Stimulated activated naive CD8-positive, alpha-beta T cell treated with anti-CD3 and anti-CD28 coated beads, Interleukin-15, amount 100 ng/mL, for 72 hours (primary cell): Measurements from ENCODE around the gene SEC16A.

Experiments used
- ATAC-seq: fragments of 150-1000 bp; cut with Tn5 transposase; 2 replicates; pipeline ENCODE4 v1.10.0; 2021; ENCODE audit warnings: mild to moderate bottlenecking, moderate library complexity
- DNase-seq, 2 donors: peaks; one replicate each; pipeline ENCODE4 v3.0.0; 2021 to 2022
- H3K27ac Mint-ChIP-seq, 2 donors: one replicate each; pipeline ENCODE4 v1.8.0; 2022; ENCODE audit warnings: mild to moderate bottlenecking in 2 of 2, mixed read lengths in 2 of 2, moderate library complexity in 2 of 2
- H3K27me3 Mint-ChIP-seq: one replicate; pipeline ENCODE4 v1.8.0; 2022; ENCODE audit warnings: mixed read lengths
- H3K4me1 Mint-ChIP-seq: one replicate; pipeline ENCODE4 v1.8.0; 2022; ENCODE audit warnings: mild to moderate bottlenecking, mixed read lengths
- H3K4me3 Mint-ChIP-seq, 2 donors: one replicate each; pipeline ENCODE4 v1.8.0; 2022; ENCODE audit warnings: mild to moderate bottlenecking in 2 of 2, mixed read lengths in 2 of 2, moderate library complexity in 1 of 2
- H3K9me3 Mint-ChIP-seq, 2 donors: one replicate each; pipeline ENCODE4 v1.8.0; 2022; ENCODE audit warnings: mixed read lengths in 2 of 2

The SEC16A gene

DNA sequence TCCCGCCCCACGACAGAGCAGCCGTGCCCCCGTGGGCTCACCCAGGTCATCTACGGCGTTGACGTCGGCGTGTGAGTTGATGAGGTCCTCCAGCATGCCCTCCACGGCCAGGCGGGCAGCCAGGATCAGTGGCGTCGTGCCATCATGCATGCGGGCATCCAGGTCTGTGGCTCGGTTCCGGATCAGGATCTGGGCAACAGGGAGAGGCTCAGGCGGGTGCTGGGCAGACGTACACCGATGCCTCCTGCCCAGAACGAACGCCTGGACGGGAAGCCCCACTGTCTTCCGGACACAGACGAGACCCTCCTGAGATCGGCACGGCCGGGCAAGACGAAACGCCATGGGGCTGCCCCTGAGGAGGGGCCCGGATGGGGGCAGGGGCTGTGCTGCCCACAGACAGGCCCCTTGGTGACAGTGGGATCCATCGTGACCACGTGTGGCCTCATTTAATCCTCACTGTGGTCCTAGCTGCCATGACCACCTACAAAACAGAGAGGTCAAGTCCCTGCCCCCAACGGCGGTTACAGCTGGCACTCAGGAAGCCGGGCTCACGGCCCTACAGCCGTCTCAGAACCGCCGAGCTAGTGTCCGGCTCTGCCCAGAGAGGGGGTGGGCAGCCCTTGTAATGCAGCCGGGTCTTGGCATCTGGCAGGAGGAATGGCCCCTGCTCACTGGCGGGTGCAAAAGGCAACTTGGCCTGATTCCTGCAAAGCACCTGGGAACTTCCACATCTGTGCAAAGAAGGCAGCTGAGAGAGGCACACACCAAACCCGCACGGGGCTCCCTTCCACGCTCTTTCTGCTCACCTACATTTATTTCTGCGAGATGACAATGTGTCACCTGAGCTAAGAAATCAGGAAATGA, 16.5 kb upstream of the SEC16A start:
- no peak for ATAC-seq
- no peak overlapping the region for H3K4me3 Mint-ChIP-seq
- DNase-seq, result no peak
- H3K9me3 Mint-ChIP-seq, result no peaks in the 10 kb centered on the region
- H3K27me3 Mint-ChIP-seq, result no peaks in the 10 kb centered on the region
- H3K27ac Mint-ChIP-seq, result peak overlapping the region in 1 of 2 donors; percentile 71
- H3K4me1 Mint-ChIP-seq, result no peaks in the 10 kb centered on the region

DNA sequence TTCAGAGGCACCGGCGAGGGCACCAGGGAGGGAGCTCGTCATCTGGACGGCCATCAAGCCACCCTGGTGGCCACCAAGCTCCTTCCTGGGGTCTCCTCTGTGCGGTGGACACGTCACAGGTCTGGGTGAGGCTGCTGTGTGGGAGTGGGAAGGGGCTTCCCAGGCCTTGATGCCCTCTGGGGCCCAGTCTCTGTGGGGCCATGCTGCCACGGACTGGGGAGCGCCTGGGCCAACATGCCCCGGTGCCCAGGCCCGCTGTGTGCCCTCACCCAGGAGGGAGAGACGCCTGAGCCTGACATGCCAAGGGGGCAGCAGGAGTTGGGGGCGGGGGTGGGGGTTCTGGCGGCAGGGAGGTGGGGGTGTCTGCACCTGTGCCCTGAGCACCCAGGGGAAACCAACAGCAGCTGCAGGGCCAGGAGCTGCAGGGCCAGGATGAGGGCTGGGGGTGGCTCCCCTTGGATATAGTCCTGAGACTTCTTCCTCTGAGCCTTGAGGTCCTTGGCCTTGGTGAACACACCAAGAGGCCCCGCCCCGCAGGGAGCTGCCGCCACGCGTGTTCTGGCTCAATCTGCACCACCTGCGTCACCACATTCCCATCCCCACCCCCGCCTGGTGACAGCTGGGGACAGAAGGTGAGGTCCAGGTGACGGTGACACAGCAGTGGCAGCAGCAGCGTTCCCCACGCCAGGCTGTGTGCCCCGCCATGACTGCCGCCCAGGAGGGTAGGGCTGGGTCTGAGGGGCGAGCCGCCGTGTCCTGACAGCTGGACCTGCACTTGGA, 15.3 kb upstream of the SEC16A start:
- H3K4me3 Mint-ChIP-seq, result no peak overlapping the region
- H3K9me3 Mint-ChIP-seq, result no peaks in the 10 kb centered on the region
- H3K4me1 Mint-ChIP-seq, result no peaks in the 10 kb centered on the region
- peak overlapping the region in 1 of 2 donors; percentile 27 for H3K27ac Mint-ChIP-seq
- no peaks in the 10 kb centered on the region for H3K27me3 Mint-ChIP-seq
- ATAC-seq (no peak), DNase-seq (no peak)

DNA sequence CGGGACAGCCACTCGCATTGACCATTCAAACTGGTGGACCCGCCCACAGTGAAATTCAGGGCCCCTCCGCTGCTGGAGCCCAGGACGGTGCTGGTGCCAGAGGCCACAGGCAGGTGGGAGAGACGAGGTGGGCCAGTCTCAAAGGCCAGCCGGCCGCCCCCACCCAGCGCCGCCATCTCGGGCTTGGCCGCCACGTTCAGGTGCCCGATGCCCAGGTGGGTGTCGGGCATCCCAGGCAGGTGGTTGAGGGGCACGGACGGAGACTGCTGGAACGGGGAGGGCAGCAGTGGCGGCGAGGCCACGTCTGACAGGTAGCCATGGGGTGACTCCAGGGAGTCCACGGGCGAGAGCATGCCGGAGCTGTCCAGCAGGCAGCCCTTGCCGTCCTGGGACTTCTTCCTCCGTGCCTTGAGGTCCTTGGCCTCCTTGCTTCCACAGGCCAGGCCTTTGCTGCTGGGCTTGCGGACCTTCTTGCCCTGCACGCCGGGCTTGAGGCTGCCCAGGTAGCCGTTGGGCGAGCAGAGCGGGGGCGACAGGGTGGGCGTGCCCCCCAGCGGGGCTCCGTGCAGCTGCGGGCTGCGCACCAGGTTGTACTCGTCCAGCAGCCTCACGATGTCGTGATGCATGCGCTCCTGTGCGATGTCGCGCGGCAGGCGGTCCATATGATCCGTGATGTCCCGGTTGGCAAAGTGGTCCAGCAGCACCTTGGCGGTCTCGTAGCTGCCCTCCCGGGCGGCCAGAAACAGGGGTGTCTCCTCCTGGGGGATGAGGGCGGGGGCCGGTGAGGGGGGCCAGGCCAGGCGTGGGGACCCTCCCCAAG, 14.2 kb upstream of the SEC16A start:
- no peaks in the 10 kb centered on the region for H3K4me1 Mint-ChIP-seq
- ATAC-seq (no peak), DNase-seq (no peak)
- no peak overlapping the region for H3K27ac Mint-ChIP-seq
- no peak overlapping the region for H3K4me3 Mint-ChIP-seq
- no peaks in the 10 kb centered on the region for H3K27me3 Mint-ChIP-seq
- no peaks in the 10 kb centered on the region for H3K9me3 Mint-ChIP-seq

- H3K27ac Mint-ChIP-seq, result peak overlapping the region; percentile 12 to 78
- DNase-seq, result no peak
- H3K9me3 Mint-ChIP-seq, result no peaks in the 10 kb centered on the region
- H3K4me1 Mint-ChIP-seq, result no peaks in the 10 kb centered on the region
- ATAC-seq, result no peak
- no peak overlapping the region for H3K4me3 Mint-ChIP-seq
- no peaks in the 10 kb centered on the region for H3K27me3 Mint-ChIP-seq
These were observed 13.3 kb upstream of the SEC16A start for GRCh38 chr9:136496181-136496580.

GRCh38 chr9:136495238-136495800, 12.5 kb upstream of the SEC16A start:
- no peaks in the 10 kb centered on the region for H3K27me3 Mint-ChIP-seq
- no peak overlapping the region for H3K27ac Mint-ChIP-seq
- ATAC-seq (no peak), DNase-seq (no peak)
- no peak overlapping the region for H3K4me3 Mint-ChIP-seq
- no peaks in the 10 kb centered on the region for H3K9me3 Mint-ChIP-seq
- H3K4me1 Mint-ChIP-seq, result no peaks in the 10 kb centered on the region

DNA sequence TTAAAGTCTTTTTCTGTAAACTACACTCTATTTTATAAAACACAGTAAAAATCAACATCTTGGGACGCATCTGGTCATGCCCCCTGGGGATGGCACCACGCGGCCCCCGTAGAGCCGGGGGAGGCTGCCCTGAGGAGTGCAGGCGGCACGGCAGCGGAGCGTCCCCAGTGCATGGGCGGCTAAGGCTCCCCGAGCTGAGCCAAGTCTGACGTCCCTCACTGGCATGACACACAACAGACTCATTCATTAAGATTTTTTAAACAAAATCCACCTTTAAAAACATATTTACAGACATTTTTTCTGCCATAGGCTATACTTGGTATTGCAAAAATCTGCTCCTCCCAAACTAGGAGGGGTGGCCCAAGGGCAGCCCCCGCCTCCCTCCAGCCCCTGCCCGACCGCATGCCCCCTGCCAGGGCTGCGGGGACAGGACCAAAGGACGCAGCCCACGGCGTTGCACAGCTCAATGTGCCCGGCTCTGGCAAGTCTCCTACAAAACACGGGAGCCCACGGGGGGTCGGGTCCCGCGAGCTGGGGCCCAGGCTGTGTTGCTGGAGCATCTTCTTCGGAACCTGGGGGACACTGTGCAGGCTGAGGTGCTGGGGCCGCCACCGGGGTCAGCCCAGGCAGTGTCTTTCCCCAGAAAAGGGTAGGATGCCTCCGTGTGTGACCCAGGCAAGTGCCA, 11.8 kb upstream of the SEC16A start:
- Mint-ChIP-seq H3K4me1 (no peaks in the 10 kb centered on the region), H3K4me3 (no peak overlapping the region), H3K27me3 (no peaks in the 10 kb centered on the region), H3K9me3 (no peaks in the 10 kb centered on the region), H3K27ac (peak overlapping the region in 1 of 2 donors; percentile 91)
- DNase-seq, result no peak
- no peak for ATAC-seq

- Mint-ChIP-seq H3K27ac (peak overlapping the region in 1 of 2 donors; percentile 91), H3K4me3 (no peak overlapping the region), H3K9me3 (no peaks in the 10 kb centered on the region), H3K4me1 (no peaks in the 10 kb centered on the region), H3K27me3 (no peaks in the 10 kb centered on the region)
- DNase-seq (no peak), ATAC-seq (peak; percentile 26)
These were observed 11.2 kb upstream of the SEC16A start for GRCh38 chr9:136494012-136494411.

- ATAC-seq, result peak; percentile 29
- Mint-ChIP-seq H3K9me3 (no peaks in the 10 kb centered on the region), H3K4me1 (no peaks in the 10 kb centered on the region), H3K27ac (peak overlapping the region in 1 of 2 donors; percentile 22), H3K27me3 (no peaks in the 10 kb centered on the region), H3K4me3 (no peak overlapping the region)
- no peak for DNase-seq
These were observed 10.7 kb upstream of the SEC16A start for GRCh38 chr9:136493567-136493971.

DNA sequence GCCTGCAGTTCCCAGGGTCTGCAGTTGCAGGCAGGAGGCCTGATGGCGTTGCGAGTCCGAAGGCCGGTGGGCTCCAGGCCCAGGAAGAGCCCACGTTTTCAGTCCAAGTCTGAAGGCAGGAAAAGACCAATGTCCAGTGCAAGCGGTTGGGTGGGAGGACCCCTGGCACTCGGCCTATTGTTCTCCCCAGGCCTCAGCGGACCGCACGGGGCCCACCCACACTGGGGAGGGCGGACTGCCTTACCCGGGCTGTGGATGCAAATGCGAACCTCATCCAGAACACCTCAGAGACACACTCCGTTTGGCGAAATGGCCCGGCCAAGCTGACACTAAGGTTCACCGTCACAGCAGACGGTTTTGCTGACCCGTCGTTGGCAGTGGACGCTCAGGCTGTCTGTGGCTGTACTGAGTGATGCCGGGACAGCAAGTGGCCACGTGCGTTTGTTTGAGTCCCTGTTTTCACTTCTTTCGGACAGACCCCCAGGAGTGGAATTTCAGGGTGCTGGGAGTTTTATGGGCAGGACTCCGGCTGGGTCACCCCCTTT, 10.2 kb upstream of the SEC16A start:
- Mint-ChIP-seq H3K9me3 (no peaks in the 10 kb centered on the region), H3K4me1 (no peaks in the 10 kb centered on the region), H3K4me3 (no peak overlapping the region), H3K27me3 (no peaks in the 10 kb centered on the region), H3K27ac (peak overlapping the region in 1 of 2 donors; percentile 54)
- ATAC-seq (no peak), DNase-seq (no peak)

DNA sequence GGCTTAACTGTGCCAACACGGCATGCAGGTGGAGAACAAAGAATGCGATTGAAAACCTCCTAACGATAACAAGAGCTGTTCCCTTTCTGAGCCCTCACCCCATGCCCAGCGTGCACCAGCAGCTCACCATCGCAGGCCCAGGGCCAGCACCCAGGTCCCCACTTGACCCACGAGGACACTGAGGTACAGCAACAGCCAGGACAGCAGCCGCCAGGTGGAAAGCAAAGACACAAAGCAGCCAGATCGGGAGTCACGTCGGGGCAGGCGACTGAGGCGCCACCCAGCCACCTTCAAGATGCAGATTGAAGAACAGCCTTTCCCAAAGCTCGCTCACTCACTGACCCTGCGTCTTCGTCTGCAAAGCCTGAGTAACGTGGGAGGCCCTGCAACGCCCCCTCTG, 6.9 kb upstream of the SEC16A start:
- no peak overlapping the region for H3K27ac Mint-ChIP-seq
- no peak overlapping the region for H3K4me3 Mint-ChIP-seq
- H3K27me3 Mint-ChIP-seq, result no peaks in the 10 kb centered on the region
- peaks cover 7% of the 10 kb centered on the region for H3K4me1 Mint-ChIP-seq
- no peaks in the 10 kb centered on the region for H3K9me3 Mint-ChIP-seq
- no peak for ATAC-seq
- no peak for DNase-seq

GRCh38 chr9:136488247-136489214, 5.7 kb upstream of the SEC16A start:
- peak; percentile 55 for ATAC-seq
- no peaks in the 10 kb centered on the region for H3K9me3 Mint-ChIP-seq
- peak overlapping the region in 1 of 2 donors; percentile 19 for H3K27ac Mint-ChIP-seq
- H3K27me3 Mint-ChIP-seq, result no peaks in the 10 kb centered on the region
- H3K4me3 Mint-ChIP-seq, result no peak overlapping the region
- peaks cover 13% of the 10 kb centered on the region for H3K4me1 Mint-ChIP-seq
- peak; percentile 68 to 74 for DNase-seq

DNA sequence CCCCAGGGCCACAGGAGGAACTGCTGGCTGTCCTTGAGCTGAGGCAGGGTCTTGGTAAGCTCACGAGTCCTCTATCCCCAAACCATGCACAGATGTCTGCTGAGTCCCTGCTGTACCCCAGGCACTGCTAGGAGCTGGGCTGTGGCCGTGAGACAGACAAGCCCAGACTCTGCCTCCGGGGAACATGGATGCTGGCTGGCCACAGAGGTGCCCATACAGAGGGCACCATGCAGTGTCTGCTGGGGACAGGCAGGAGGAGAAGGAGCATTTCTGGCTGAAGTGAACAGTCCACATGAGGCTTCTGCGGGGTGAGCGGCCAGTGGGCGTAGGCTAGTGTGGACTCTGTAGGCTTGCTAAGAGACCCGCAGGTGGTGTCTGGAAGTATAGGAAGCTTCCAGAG, 4.8 kb upstream of the SEC16A start:
- no peak overlapping the region for H3K4me3 Mint-ChIP-seq
- H3K4me1 Mint-ChIP-seq, result peaks cover 13% of the 10 kb centered on the region
- DNase-seq (no peak), ATAC-seq (no peak)
- H3K27me3 Mint-ChIP-seq, result no peaks in the 10 kb centered on the region
- H3K9me3 Mint-ChIP-seq, result no peaks in the 10 kb centered on the region
- H3K27ac Mint-ChIP-seq, result no peak overlapping the region

GRCh38 chr9:136486823-136487620, 4.2 kb upstream of the SEC16A start:
- H3K27ac Mint-ChIP-seq, result no peak overlapping the region
- peaks cover 13% of the 10 kb centered on the region for H3K4me1 Mint-ChIP-seq
- no peak for ATAC-seq
- no peaks in the 10 kb centered on the region for H3K9me3 Mint-ChIP-seq
- no peak overlapping the region for H3K4me3 Mint-ChIP-seq
- H3K27me3 Mint-ChIP-seq, result no peaks in the 10 kb centered on the region
- DNase-seq, result no peak
